GM18909 (cell line): ENCODE measurements around the gene CHCHD6.

Experiments
- ATAC-seq: cut with Tn5 transposase; IDR thresholded peaks from one replicate; pipeline ENCODE4 v1.9.1; 2021; ENCODE audit warnings: mild to moderate bottlenecking; ENCODE audit not compliant: unreplicated experiment, poor library complexity

CHCHD6 gene

DNA sequence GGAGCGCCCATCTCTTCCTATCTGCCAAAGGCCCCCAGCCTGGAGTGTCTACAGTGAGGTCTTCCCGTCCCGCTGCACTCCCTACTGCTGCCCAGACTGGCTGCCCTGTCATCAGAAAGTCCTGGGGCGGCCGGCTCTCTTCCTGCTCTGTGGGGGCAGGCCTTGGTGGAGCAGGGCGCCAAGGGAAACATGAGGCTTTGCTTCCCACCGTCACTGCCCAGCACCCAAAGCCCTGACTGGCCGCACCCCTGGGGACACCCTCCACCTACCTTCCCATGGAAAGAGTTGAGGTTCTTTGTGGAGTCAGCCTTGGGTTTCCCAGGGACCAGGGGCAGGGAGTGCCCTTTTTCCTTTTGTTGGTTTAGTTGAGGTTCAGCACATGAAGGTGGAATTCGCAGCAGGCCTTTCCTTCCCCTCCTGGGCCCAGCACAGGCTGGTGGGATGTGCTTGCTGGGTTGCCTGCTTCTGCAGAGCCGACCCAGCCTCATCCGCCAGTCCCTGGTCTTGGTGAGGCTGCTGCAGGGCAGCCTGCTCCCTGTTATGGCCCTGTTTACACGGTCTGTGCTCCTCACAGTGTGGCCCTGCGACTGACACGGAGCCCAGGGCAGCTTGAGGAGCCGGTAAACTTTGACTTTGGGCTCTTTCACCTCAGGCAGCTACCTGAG lies 227.0 kb downstream of the CHCHD6 start:
- ATAC-seq: no peak

DNA sequence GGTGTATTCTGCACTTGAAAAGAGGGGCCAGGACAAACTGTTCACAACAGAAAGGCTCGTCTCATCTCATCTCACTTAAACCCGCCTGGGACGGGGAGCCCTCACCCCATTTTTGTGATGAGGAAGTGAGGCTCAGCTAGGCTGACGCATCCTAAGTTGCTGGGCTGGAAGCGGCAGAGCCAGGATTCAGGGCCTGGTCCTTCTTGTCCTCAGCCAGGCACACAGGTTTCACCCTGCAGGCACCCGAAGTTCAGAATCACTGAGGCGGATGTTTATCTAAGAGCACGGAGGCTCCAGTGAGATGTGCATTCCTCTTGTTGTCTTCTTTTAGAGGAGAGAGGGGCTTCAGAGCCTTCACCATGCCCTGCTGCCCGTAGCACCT lies 227.8 kb downstream of the CHCHD6 start:
- no peak for ATAC-seq

DNA sequence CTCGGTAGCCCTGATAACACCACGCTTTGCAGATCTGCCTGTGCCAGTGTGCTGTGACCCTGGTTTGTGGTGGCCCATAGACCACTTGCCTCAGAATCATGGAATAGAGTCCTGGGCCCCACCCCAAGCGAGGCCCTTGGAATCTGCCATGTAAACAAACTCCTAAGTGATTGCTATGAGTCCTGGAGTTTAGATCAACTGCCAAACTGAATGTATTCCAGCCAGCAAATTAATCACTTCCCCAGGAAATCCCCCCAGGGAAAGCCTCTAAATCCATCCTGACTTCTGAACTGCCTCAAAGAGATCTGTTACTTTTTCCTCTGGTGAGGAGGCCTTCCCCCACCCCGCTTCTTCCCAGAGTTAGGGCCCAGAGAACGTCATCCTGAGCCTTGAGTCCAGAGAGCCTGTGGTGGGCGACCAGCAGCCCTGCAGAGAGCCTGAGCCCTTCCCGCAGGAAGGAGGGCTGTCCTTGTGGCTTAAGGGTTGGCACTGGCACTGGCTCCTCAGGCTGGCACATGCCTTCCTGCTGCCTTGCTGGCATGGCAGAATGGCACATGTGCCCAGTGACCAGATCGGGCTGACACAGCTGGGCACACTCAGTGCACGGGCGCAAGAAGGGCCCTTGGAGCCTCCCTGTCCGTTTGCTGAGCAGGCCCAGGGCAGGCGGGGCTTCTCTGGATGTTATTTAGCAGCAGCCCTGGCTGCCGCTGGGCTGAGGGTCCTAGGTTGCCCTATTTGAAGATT lies 228.3 kb downstream of the CHCHD6 start:
- ATAC-seq: no peak

DNA sequence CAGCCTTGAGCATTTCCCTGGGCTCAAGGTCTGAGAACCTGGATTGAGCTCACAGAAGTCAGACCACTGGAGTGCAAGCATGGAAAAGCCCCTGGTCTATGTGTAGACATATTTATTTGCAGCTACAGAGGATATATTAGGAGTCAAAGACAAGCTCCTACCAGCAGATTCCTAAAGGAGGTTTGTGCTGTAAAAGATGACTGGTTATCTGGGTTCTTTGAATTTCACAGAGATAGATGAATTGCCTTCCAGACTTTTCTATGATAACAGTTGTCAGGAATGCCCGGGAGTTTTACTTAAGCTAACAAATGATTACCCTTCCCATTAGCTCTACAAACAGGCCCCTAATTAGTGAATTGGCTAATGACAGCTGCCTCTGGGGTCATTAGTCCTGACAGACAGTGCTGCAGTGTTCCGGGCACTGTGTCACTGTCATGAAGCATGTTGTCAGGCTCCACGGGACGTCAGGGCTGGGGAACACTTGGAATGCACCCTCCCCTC lies 230.0 kb downstream of the CHCHD6 start:
- no peak for ATAC-seq

DNA sequence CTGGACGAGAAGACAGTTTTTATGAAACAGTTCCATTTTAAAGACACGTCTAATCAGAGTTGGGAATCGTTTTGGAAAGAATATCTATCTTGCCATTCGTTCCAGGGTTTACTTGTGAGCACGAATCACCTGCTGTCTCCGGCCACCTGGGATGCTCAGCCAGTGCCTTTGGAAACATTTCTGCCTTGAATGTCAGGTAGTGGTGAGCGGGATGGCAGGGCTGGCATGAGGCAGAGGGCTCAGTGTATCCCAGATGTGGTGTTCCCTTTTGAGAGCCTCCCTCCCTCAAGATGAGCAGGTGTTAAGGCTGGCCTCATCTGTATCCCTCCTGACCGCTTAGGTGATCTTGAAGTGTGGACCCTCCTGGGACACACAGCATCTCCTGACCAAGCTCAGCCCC lies 231.0 kb downstream of the CHCHD6 start:
- ATAC-seq: no peak

DNA sequence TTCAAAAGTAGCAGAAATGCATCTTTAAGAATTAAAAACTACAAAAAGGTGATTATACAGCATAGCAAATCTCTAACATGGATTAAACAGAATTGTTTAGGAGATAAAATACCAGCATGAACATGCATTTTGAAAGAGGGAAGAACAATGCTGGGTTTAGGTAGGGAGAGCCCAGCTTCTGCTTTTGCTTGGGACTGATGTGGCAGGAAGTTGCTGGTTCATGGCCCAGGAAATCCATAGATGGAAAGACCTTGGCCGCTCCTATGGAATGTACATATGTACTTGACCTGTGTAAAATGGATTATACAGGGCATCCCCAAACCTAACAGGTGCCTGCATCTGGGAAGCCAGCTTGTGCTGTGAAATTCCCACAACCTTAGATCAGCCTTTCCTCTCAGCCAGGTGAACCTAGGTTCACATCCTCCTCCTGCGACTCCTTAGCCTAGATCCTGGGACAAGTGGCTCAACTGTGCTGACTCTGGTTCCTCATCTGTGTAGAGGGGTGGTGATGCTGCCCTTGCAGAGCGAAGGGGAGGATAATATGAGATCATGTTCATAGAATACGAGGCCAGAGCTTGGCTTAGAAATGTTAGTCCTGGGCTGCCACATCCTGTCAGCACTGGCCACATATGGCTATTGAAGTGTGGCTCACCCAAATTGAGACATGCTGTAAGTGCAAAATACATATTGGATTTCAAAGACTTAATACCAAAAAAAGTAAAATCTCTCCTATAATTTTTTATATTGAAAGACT lies 231.9 kb downstream of the CHCHD6 start:
- no peak for ATAC-seq

DNA sequence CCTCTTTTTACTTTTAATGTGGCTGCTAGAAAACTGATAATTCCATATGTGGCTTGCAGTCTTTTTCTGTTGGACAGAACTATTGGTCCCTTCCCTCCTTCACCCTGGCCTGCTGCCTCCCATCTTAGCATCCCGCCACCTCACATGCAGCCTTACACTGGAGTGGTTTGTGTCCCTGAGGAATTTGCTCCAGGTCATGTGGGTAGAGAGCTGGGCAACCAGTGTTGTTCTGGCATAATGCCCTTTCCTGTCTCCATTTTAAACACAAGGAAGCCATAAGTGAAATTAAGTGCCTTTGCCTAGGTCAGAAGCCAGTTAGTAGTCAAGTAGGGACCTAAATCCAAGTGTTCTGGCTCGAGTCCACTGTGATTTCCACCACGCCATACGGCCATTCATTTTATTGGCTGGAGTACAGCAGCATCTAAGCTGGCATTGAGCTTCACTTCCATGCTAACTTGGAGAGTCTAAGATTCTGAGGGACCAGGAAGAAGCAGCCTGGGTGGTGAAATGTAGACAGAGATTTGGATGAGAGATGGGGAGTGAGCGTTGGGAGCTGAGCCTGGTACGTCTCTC lies 232.9 kb downstream of the CHCHD6 start:
- no peak for ATAC-seq

DNA sequence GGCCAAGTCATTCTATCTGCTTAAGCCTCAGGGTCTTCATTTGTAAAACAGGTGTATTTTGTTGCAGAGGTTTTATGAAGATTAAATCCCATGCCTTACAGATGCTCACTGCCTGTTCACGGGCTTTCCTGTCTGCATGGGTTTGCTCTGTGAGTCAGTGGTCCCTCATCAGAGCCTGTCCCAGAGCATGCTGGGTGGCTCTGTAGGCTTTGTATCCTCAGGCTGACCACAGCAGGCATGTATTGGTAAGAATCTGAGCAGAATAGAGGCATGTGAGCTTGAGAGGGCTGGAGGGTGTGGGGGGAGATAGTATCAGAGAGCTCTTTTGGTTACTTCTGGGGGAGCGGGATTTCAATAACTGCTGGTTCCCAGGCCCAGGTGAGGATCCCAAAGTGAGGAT lies 233.5 kb downstream of the CHCHD6 start:
- no peak for ATAC-seq

DNA sequence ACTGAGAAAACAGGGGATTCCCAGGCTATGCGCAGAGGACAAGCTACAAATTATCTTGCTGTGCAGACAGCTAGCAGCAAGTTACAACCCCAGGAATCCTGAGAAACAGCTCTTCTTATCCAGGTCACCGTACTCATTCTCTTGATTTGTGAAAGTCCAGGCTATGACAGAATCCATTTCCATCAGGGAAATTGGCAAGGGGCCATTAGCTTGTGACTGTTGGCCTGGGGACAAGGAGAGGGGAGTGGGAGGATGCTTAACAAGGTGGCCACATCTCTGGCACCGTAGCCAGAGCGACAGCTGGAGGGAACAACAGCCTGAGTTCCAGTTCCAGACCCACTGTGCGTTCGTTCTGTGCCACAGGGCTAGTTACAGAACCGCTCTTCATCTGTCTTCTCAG lies 233.9 kb downstream of the CHCHD6 start:
- no peak for ATAC-seq

DNA sequence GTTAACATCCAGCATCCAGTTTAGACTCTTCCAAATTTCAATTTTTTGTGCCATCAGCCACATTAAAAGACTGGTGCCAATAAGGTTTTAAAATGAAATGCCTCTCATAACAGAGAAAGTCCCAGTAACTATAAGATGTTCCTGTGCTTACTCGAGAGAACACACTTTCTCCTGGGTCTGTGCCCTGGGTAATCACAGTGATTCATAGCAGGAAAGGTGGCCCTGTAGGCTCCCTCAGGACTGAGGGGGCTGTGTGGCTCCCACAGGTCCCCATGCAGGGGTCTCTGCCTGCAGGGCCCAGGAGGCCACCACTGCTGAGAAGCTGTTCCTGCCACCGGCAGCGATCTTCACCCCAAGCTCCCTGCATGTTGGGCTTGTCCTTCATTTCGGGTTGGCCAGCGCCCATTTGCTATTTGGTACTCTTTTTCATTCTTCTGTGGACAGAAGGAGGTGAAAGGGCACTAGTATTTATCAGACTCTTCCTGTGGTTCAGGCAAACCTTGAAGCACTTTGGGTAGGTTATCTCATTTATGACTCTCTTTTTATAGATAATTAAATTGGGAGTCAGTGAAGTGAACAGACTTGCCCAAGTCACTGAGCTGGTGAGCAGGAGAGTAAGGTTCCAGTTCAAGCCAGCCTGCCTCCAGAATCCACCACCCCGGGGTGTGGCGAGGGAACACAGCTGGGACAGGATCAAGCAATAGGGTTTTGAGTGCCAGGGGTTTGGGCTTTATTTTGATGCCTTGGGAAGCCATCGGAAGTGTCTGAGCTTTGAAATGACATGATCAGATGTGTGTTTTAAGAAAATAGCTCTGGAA lies 234.7 kb downstream of the CHCHD6 start:
- no peak for ATAC-seq

DNA sequence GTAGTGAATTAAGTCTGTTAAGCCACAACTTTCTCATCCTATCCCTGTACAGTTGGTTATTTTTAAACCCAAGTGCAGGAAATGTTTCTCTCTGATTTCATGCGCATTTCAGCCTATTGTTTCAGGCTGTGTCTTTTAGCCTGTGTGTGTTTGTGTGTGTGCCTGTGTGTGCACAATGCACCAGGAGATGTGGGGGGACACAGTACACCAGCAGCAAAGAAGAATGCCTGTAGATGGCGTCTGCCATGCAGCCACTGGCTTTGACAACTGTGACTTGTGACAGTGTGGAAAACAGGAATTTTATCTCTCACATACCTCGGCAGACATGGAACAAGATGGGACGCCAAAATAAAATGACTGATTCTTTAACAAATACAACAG lies 235.3 kb downstream of the CHCHD6 start:
- ATAC-seq: no peak

DNA sequence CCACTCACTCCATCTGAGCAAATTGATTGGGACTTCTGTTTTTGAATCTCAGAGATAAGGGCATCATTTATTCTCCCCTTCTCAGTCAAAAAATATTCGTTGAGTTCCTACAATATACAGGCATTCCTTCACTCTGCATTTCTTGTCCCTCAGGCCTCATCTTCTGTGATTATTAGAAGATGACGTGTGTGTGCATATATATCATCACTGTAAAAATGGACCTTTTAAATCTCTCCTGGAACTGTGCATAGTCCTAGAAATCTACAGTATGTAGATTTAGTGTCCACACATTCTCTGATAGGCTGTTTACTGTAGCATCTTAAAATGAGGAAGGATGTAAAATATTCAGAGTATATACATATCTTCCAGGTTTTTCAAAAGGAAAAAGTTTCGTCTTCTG lies 235.7 kb downstream of the CHCHD6 start:
- no peak for ATAC-seq

DNA sequence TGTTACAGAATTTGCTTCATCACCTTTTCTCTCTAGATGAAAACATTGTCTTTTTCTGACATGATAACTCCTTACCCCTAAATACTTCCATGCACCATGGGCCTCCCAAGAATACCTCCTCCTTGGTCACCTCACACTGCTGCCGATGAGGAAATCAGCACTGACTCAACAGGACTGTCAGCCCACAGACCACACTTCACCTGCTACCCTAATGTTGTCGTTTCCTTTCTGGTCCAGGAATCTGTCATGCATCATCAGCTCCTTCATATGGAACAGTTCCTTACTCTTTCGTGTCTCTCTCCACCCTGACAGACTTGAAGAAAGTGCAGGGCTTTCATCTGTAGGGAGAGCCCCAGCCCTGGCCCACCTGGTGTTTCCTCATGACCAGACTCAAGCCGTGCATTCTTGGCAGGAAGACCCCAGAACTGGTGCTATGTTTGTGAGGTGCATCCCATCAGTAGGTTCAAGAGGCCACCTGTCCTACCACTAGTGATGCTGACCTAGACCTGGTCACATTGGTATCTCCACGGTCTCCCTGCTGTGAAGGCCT lies 237.8 kb downstream of the CHCHD6 start:
- no peak for ATAC-seq

DNA sequence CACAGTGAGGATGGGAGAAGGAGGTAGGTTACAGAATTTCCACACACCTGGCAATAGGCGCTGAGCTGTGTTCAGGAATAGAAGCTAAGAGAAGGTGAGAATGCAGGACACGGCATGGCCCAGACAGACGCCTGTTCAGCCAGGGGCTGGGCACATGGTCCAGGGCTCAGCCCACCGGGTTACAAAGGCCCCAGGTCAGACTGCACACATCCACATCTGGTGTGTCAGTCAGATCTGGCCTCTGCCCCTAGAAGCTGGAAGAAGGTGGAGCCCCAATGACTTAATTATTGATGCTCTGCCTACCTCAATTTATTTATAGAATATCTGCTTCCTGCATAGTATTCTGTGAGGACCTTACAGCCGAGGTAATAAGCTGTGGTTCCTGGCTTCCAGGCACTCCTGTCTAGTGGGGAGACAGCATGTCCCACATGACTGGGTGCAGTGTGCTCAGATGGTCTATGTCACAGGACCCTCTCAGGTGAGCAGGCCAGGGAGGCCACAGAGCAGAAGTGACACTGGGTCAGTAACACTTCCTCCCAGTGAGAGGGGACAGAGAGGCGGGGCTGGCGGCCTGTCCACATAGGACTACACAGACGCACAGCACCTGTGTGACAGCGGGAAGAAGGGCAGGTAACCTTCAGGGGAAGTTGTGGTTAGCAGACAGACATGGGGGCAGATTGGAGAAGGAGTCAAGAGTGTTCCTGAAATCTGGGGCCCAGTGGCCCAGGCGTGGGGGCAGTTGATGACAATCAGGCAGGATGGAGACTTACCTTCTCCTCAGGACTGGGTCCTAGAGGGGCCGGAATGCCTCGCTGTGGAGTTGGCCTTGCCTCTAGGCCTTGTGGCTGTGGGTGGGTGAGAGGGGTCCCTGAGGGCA lies 240.3 kb downstream of the CHCHD6 start:
- no peak for ATAC-seq

DNA sequence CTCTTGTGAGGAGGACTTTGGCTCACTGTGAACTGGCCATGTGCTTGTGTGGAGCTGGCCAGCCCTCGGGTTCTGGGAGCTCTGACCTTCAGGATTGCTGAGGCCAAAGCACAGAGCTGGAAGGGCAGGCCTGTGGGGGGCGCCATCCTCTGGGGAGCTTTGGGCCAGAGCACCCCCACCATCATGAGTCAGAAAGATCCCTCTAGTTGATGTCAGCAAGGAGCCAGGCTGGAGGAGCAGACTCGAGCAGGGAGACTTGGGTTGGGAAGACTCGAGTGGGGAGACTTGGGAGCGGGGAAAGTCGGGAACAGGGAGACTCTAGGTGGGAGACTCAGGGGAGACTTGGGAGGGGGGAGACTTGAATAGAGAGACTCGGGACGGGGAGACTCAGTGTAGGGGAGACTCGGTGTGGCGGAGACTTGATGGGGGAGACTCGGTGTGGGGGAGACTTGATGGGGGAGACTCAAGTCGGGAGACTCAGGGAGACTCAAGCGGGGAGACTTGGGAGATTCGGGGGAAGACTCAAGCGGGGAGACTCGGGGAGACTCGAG lies 241.2 kb downstream of the CHCHD6 start:
- no peak for ATAC-seq

DNA sequence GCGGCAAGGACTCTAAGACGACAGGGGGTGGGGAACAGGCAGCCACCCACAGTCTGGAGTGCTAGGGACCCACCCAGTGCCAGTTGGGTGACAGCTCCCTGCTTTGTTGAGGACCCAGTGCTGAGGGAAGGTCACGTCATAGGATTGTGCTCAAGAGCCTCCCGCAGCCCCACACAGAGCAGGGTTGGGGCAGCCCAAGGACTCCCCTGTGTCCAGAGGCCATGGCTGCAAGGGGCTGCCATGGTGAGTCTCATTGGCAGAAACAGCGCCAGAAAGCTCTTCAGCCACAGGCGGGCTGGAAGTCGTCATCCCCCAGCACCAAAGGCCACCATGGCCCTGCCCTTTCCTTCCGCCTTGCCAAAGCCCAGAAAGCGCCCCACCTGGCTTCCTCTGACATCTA lies 241.9 kb downstream of the CHCHD6 start:
- no peak for ATAC-seq

DNA sequence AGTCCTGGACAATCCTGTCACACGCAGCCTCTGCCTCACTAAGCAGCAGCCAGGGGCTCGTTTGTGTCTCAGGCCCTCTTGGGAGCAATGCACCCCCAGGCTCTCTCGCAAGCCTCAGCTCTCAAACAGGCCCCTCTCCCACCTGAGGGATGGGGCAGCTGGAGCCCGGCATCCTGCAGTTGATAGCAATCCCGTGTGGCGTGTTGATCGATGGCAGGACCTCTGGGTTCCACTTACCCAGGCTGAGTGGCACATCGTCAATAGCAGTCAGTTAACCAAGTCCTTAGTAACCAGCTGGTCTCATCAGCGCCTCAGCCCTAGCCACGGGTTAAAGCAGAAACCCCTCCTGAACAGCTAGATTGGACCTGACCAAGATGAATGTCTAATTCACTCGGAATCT lies 242.4 kb downstream of the CHCHD6 start:
- ATAC-seq: no peak

DNA sequence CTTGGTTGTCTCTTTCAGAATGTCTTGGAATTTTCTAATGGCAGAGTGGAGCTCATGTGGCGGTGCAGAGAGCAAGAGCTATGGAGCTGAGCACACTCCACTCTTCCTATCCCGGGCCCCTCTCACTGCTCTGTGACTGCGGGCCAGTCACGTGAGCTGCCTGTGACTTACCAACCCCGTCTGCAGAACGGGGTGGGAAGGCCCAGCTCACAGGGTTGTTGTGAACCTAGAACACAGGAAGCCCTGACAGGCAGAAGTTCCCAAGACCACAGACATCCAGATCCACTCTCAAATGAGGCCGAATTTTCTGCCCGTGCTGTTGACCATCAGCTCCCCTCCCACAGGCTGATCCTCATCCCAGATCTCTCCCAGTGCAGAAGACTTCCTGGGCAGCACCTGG lies 243.4 kb downstream of the CHCHD6 start:
- ATAC-seq: no peak
